SK-N-SH (cell line): Measurements from ENCODE around the gene ARHGEF28. TPM values are rescaled to one million over a fixed set of nuclear protein-coding genes. Genes with fewer than 3 reads are reported as not detected.

ENCODE experiments used
- CTCF ChIA-PET: fragments of 300-600, 350-600 bp; formaldehyde crosslinking; extraction: SDS; loops from one replicate; lab custom pipeline; 2021; lab: Yijun Ruan, JAX
- POLR2A ChIA-PET: fragments of 350-600 bp; sonication (Branson Sonifier 250); formaldehyde crosslinking; extraction: SDS; loops from one replicate; lab custom pipeline; 2020; ENCODE audit warnings: antibody characterized with exemption, inconsistent platforms; lab: Yijun Ruan, JAX
- DNase-seq: peaks from one replicate; pipeline ENCODE4 v3.0.0; 2012
- H2AFZ ChIP-seq: fragments of 200-600 bp; sonication (generic); 2 replicates; pipeline ENCODE4 v1.8.1; 2016; ENCODE audit warnings: antibody characterized with exemption, mild to moderate bottlenecking, low read depth
- H3F3A ChIP-seq: fragments of 200-600 bp; sonication (generic); replicated peaks from 2 replicates; pipeline ENCODE3; 2016; ENCODE audit warnings: antibody characterized with exemption, mild to moderate bottlenecking; ENCODE audit not compliant: insufficient read depth
- H3K27ac ChIP-seq, 2 experiments: fragments of 200-500 bp in 1 of 2; fragments of 200-600 bp in 1 of 2; sonication (Bioruptor generic) in 1 of 2; sonication (generic), shearing (Covaris generic) in 1 of 2; 2 replicates each; pipeline versions ENCODE4 v1.5.1 to v1.6.1; 2014 to 2016; ENCODE audit warnings: low read depth in 2 of 2, inconsistent platforms in 1 of 2, low read length in 1 of 2, mild to moderate bottlenecking in 1 of 2, mixed read lengths in 1 of 2
- H3K27me3 ChIP-seq: fragments of 200-600 bp; sonication (generic), shearing (Covaris generic); 2 replicates; pipeline ENCODE4 v1.6.1; 2016; ENCODE audit warnings: mixed run types; ENCODE audit not compliant: insufficient read depth
- H3K36me3 ChIP-seq, 2 experiments: fragments of 200-500 bp in 1 of 2; fragments of 200-600 bp in 1 of 2; sonication (Bioruptor generic) in 1 of 2; sonication (generic) in 1 of 2; replicated peaks in 1 of 2; 2 replicates each; pipeline versions ENCODE3 to v1.5.1; 2014 to 2016; ENCODE audit warnings: low read length in 1 of 2, mild to moderate bottlenecking in 1 of 2; ENCODE audit not compliant: insufficient read depth in 2 of 2, control insufficient read depth in 1 of 2
- H3K4me1 ChIP-seq, 2 experiments: fragments of 200-500 bp in 1 of 2; fragments of 200-600 bp in 1 of 2; sonication (Bioruptor generic) in 1 of 2; sonication (generic), shearing (Covaris generic) in 1 of 2; 2 replicates each; pipeline versions ENCODE4 v1.5.1 to v1.6.1; 2014 to 2016; ENCODE audit warnings: low read depth in 1 of 2, low read length in 1 of 2, mixed run types in 1 of 2; ENCODE audit not compliant: insufficient read depth in 2 of 2, control insufficient read depth in 1 of 2
- H3K4me2 ChIP-seq: fragments of 200-600 bp; sonication (generic), shearing (Covaris generic); 2 replicates; pipeline ENCODE4 v1.6.1; 2017; ENCODE audit warnings: mixed run types
- H3K4me3 ChIP-seq, 2 experiments: fragments of 200-500 bp in 1 of 2; fragments of 200-600 bp in 1 of 2; sonication (Bioruptor generic) in 1 of 2; sonication (generic), shearing (Covaris generic) in 1 of 2; 2 replicates each; pipeline versions ENCODE4 v1.5.1 to v1.8.1; 2014 to 2016; ENCODE audit warnings: low read depth in 2 of 2, inconsistent platforms in 1 of 2, low read length in 1 of 2, mild to moderate bottlenecking in 1 of 2, mixed read lengths in 1 of 2, moderate library complexity in 1 of 2
- H3K79me2 ChIP-seq: fragments of 200-600 bp; sonication (generic); 2 replicates; pipeline ENCODE4 v1.8.1; 2017; ENCODE audit warnings: mild to moderate bottlenecking; ENCODE audit not compliant: insufficient read depth
- H3K9ac ChIP-seq: fragments of 200-600 bp; sonication (generic); 2 replicates; pipeline ENCODE4 v1.6.1; 2017; ENCODE audit warnings: mixed run types
- H3K9me2 ChIP-seq: fragments of 200-600 bp; sonication (generic); 2 replicates; pipeline ENCODE4 v1.6.1; 2017; ENCODE audit warnings: mixed run types
- H3K9me3 ChIP-seq: fragments of 200-600 bp; sonication (generic); 2 replicates; pipeline ENCODE4 v1.6.1; 2017; ENCODE audit warnings: mixed run types, mild to moderate bottlenecking, moderate library complexity
- H4K20me1 ChIP-seq: fragments of 200-600 bp; sonication (generic); 2 replicates; pipeline ENCODE4 v1.6.1; 2017; ENCODE audit warnings: mild to moderate bottlenecking, mixed run types; ENCODE audit not compliant: insufficient read depth
- CHD2 ChIP-seq: fragments of 150-350 bp; IDR thresholded peaks from 2 replicates; pipeline ENCODE4 v1.6.1; 2018; ENCODE audit warnings: low read length; ENCODE audit not compliant: partially characterized antibody
- EP300 ChIP-seq, 2 experiments: IDR thresholded peaks; 2 replicates each; pipeline versions ENCODE4 v1.4.0 to v1.6.1; 2012; ENCODE audit warnings: borderline replicate concordance in 1 of 2, low read depth in 1 of 2, low read length in 1 of 2
- EZH2phosphoT487 ChIP-seq: fragments of 200-600 bp; sonication (generic); IDR thresholded peaks from 2 replicates; pipeline ENCODE4 v1.6.1; 2017; ENCODE audit warnings: low read depth, mixed run types, mild to moderate bottlenecking, antibody characterized with exemption, moderate library complexity, borderline replicate concordance
- FOXJ3 ChIP-seq: sonication (generic); formaldehyde crosslinking; IDR thresholded peaks from 2 replicates; pipeline ENCODE4 v1.5.1; 2020; ENCODE audit warnings: mild to moderate bottlenecking, missing genetic modification reagents
- FOXM1 ChIP-seq: IDR thresholded peaks from 2 replicates; pipeline ENCODE4 v1.4.0; 2012; ENCODE audit warnings: low read depth, mild to moderate bottlenecking
- GABPA ChIP-seq: IDR thresholded peaks from 2 replicates; pipeline ENCODE4 v1.4.0; 2012; ENCODE audit warnings: low read depth, mild to moderate bottlenecking
- JUND ChIP-seq: IDR thresholded peaks from 2 replicates; pipeline ENCODE4 v1.4.0; 2012
- MXI1 ChIP-seq: IDR thresholded peaks from 2 replicates; pipeline ENCODE4 v1.6.1; 2012; ENCODE audit warnings: mild to moderate bottlenecking, low read depth, low read length, improper control_type of control experiment
- NRF1 ChIP-seq: IDR thresholded peaks from 2 replicates; pipeline ENCODE4 v1.6.1; 2012; ENCODE audit warnings: low read depth, mild to moderate bottlenecking, low read length
- PBX3 ChIP-seq: IDR thresholded peaks from 2 replicates; pipeline ENCODE4; 2012
- POLR2AphosphoS5 ChIP-seq: IDR thresholded peaks from 2 replicates; pipeline ENCODE4 v1.6.1; 2012; ENCODE audit warnings: low read depth, low read length
- RCOR1 ChIP-seq: fragments of 150-350 bp; IDR thresholded peaks from 2 replicates; pipeline ENCODE4 v1.6.1; 2017; ENCODE audit warnings: antibody characterized with exemption, low read length
- REST ChIP-seq: IDR thresholded peaks from 2 replicates; pipeline ENCODE4 v1.6.1; 2012; ENCODE audit warnings: mild to moderate bottlenecking, low read depth, low read length, moderate library complexity
- RFX5 ChIP-seq: IDR thresholded peaks from 2 replicates; pipeline ENCODE4 v1.6.1; 2012; ENCODE audit warnings: mild to moderate bottlenecking, improper control_type of control experiment, low read length
- RXRA ChIP-seq: IDR thresholded peaks from 2 replicates; pipeline ENCODE4 v1.4.0; 2012; ENCODE audit warnings: low read depth, mild to moderate bottlenecking, borderline replicate concordance
- SMC3 ChIP-seq: IDR thresholded peaks from 2 replicates; pipeline ENCODE4 v1.6.1; 2012; ENCODE audit warnings: low read depth, low read length, improper control_type of control experiment
- TAF1 ChIP-seq: IDR thresholded peaks from 2 replicates; pipeline ENCODE4 v1.6.1; 2012; ENCODE audit warnings: low read depth, mild to moderate bottlenecking, low read length, moderate library complexity, borderline replicate concordance
- TEAD4 ChIP-seq: IDR thresholded peaks from 2 replicates; pipeline ENCODE4 v1.4.0; 2012; ENCODE audit warnings: mild to moderate bottlenecking, borderline replicate concordance; ENCODE audit not compliant: insufficient read depth
- WGBS: methylation state at CpG from one replicate; pipeline ENCODE4 v1.1.6; 2017; ENCODE audit warnings: low lambda C conversion rate; 5-methylcytosine and 5-hydroxymethylcytosine counted together
- polyA plus RNA-seq, 3 experiments: library from polyadenylated mRNA; depleted of rRNA; stranded (reverse); fragments of >200 nt; gene quantifications; 2 replicates each; pipeline ENCODE4 v1.2.3, GENCODE V29; 2012
- TF ChIP-seq, protein P1 (sequence below): fragments of 200-600 bp; sonication (generic); IDR thresholded peaks from 2 replicates; pipeline ENCODE4 v1.6.1; 2017; ENCODE audit warnings: antibody characterized with exemption, mild to moderate bottlenecking, moderate library complexity
- TF ChIP-seq, protein P2 (sequence below): fragments of 150-350 bp; IDR thresholded peaks from 2 replicates; pipeline ENCODE4 v1.6.1; 2017; ENCODE audit warnings: antibody characterized with exemption, low read length, low read depth, borderline replicate concordance
- TF ChIP-seq, protein P3 (sequence below): IDR thresholded peaks from 2 replicates; pipeline ENCODE4 v1.4.0; 2012; ENCODE audit warnings: low read depth

Gene ARHGEF28
- polyA plus RNA-seq, 1 of the 3 experiments (the other 2 are of a cell fraction), result 4.2 TPM

GRCh38 chr5:73913971-73914370, 288.0 kb downstream of the ARHGEF28 start (continued):
- TF ChIP-seq EP300 (IDR thresholded peaks at IDR 0.05; ENCODE audit: borderline replicate concordance in 1 of 2, low read depth in 1 of 2, low read length in 1 of 2) (no peak), TAF1 (no peak), GABPA (no peak), SMC3 (no peak), PBX3 (no peak), TEAD4 (no peak), FOXM1 (no peak), JUND (no peak), FOXJ3 (CRISPR knock-in tag) (no peak)
- TF ChIP-seq, protein P1, sequence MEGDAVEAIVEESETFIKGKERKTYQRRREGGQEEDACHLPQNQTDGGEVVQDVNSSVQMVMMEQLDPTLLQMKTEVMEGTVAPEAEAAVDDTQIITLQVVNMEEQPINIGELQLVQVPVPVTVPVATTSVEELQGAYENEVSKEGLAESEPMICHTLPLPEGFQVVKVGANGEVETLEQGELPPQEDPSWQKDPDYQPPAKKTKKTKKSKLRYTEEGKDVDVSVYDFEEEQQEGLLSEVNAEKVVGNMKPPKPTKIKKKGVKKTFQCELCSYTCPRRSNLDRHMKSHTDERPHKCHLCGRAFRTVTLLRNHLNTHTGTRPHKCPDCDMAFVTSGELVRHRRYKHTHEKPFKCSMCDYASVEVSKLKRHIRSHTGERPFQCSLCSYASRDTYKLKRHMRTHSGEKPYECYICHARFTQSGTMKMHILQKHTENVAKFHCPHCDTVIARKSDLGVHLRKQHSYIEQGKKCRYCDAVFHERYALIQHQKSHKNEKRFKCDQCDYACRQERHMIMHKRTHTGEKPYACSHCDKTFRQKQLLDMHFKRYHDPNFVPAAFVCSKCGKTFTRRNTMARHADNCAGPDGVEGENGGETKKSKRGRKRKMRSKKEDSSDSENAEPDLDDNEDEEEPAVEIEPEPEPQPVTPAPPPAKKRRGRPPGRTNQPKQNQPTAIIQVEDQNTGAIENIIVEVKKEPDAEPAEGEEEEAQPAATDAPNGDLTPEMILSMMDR, result no peak

- H3F3A ChIP-seq, result no peaks in the 10 kb centered on the region
- no peak overlapping the region for H3K27ac ChIP-seq
- no peak for DNase-seq
- ChIA-PET CTCF (interaction anchor here (1.8 kb wide), 1 partner anchor 13 kb away, joined by 8 read pairs; no protein-coding TSS in a partner anchor), POLR2A (no interaction called here)
- H3K79me2 ChIP-seq, result no peaks in the 10 kb centered on the region
- no peak overlapping the region for H3K9ac ChIP-seq
- no peaks in the 10 kb centered on the region for H4K20me1 ChIP-seq
- H3K9me2 ChIP-seq, result no peaks in the 10 kb centered on the region
- H3K4me3 ChIP-seq, result no peak overlapping the region
- no peaks in the 10 kb centered on the region for H3K27me3 ChIP-seq
- peaks cover 0 to 2% of the 10 kb centered on the region in 2 experiments for H3K36me3 ChIP-seq
- no peak overlapping the region for H2AFZ ChIP-seq
- peaks cover 0 to 2% of the 10 kb centered on the region in 2 experiments; a peak in 2 of 4 replicates for H3K4me1 ChIP-seq
- H3K4me2 ChIP-seq, result no peak overlapping the region
- TF ChIP-seq, protein P1, result no peak
- TF ChIP-seq CHD2, result no peak
- TF ChIP-seq GABPA, result no peak
- TF ChIP-seq SMC3, result no peak
- TF ChIP-seq RCOR1, result no peak
- no peak for TF ChIP-seq EZH2phosphoT487
- TF ChIP-seq TAF1, result no peak
- no peak for TF ChIP-seq POLR2AphosphoS5
- TF ChIP-seq RXRA, result no peak
- TF ChIP-seq REST, result no peak
- no peak for TF ChIP-seq RFX5
- TF ChIP-seq FOXM1, result no peak
- TF ChIP-seq MXI1, result no peak
- TF ChIP-seq NRF1, result no peak
- no peak for TF ChIP-seq TEAD4
- TF ChIP-seq, protein P2, sequence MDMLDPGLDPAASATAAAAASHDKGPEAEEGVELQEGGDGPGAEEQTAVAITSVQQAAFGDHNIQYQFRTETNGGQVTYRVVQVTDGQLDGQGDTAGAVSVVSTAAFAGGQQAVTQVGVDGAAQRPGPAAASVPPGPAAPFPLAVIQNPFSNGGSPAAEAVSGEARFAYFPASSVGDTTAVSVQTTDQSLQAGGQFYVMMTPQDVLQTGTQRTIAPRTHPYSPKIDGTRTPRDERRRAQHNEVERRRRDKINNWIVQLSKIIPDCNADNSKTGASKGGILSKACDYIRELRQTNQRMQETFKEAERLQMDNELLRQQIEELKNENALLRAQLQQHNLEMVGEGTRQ, result no peak
- TF ChIP-seq, protein P3, sequence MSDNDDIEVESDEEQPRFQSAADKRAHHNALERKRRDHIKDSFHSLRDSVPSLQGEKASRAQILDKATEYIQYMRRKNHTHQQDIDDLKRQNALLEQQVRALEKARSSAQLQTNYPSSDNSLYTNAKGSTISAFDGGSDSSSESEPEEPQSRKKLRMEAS, result no peak
- 92% methylated on average over 1 of the region's 1 CpG for WGBS
- no peaks in the 10 kb centered on the region for H3K9me3 ChIP-seq
Measured at GRCh38 chr5:73915345-73915744, 289.3 kb downstream of the ARHGEF28 start.
